Measurements from ENCODE around the gene PABPN1. TPM values are rescaled to one million over a fixed set of nuclear protein-coding genes. Genes with fewer than 3 reads are reported as not detected.

Gene PABPN1
- total and polyA plus RNA-seq, 2 of the 13 experiments (the other 11 are each of a cell fraction or from before 2014, with no cell fraction given): 233 to 524 TPM

GRCh38 chr14:23301288-23301968 lies 19.8 kb upstream of the PABPN1 start (continued):
- TF ChIP-seq THAP9 (CRISPR knock-in tag; IDR thresholded peaks at IDR 0.05; ENCODE audit: borderline replicate concordance) (no peak; the same call in 1 of the 2 replicates), ELF4 (CRISPR knock-in tag; IDR thresholded peaks at IDR 0.05; ENCODE audit: borderline replicate concordance) (no peak), RBFOX2 (IDR thresholded peaks at IDR 0.05; ENCODE audit: low read depth, low read length) (peak; percentile 84), CERS6 (CRISPR knock-in tag; IDR thresholded peaks at IDR 0.05) (no peak), SALL2 (CRISPR knock-in tag; IDR thresholded peaks at IDR 0.05) (peak; percentile 68; the same call in 1 of the 2 replicates), ZNF574 (CRISPR knock-in tag; IDR thresholded peaks at IDR 0.05) (peak; percentile 91), ZNF562 (CRISPR knock-in tag; IDR thresholded peaks at IDR 0.05; ENCODE audit: borderline replicate concordance) (no peak), ATRX (CRISPR knock-in tag; IDR thresholded peaks at IDR 0.05; ENCODE audit: borderline replicate concordance) (no peak), ZFP62 (CRISPR knock-in tag; IDR thresholded peaks at IDR 0.05) (no peak), FOXJ3 (CRISPR knock-in tag; IDR thresholded peaks at IDR 0.05; ENCODE audit: borderline replicate concordance) (no peak; the same call in 1 of the 2 replicates), TMF1 (CRISPR knock-in tag; IDR thresholded peaks at IDR 0.05; ENCODE audit: low read depth) (peak; percentile 97), ZNF546 (CRISPR knock-in tag; conservative IDR thresholded peaks at IDR 0.05) (no peak), ZNF432 (CRISPR knock-in tag; IDR thresholded peaks at IDR 0.05; ENCODE audit: borderline replicate concordance) (no peak), TCF7 (IDR thresholded peaks at IDR 0.05; ENCODE audit: low read depth) (peak; percentile 77), RCOR2 (CRISPR knock-in tag; IDR thresholded peaks at IDR 0.05) (no peak; the same call in 1 of the 2 replicates), ZNF3 (CRISPR knock-in tag; IDR thresholded peaks at IDR 0.05) (no peak; the same call in 1 of the 2 replicates), ZNF777 (CRISPR knock-in tag; IDR thresholded peaks at IDR 0.05) (peak; percentile 85), ZNF7 (CRISPR knock-in tag; IDR thresholded peaks at IDR 0.05) (peak; percentile 56; the same call in 1 of the 2 replicates), ZNF496 (CRISPR knock-in tag; IDR thresholded peaks at IDR 0.05; ENCODE audit: insufficient replicate concordance) (no peak), ZNF234 (CRISPR knock-in tag; conservative IDR thresholded peaks at IDR 0.05) (no peak), ZFAT (CRISPR knock-in tag; conservative IDR thresholded peaks at IDR 0.05) (no peak), ZNF570 (CRISPR knock-in tag; IDR thresholded peaks at IDR 0.05; ENCODE audit: borderline replicate concordance) (no peak; the same call in 1 of the 2 replicates), MXD1 (CRISPR knock-in tag; IDR thresholded peaks at IDR 0.05) (peak; percentile 80; the same call in 1 of the 2 replicates)
